Measurements from ENCODE around the gene KIAA0753. TPM values are rescaled to one million over a fixed set of nuclear protein-coding genes. Genes with fewer than 3 reads are reported as not detected.

Gene KIAA0753
- total RNA-seq (2021; fragmentation: NEBNext Ultra II Directional; extraction: Animal tissue kit (Norgen Biotek cat#: 25700)) (27.1 and 29.2 TPM in 2 replicates), polyA plus RNA-seq (2011; rRNA removed) (4.2 and 5.0 TPM in 2 replicates), polyA minus RNA-seq (2011; rRNA and poly(A)+ RNA removed) (7.3 and 12.7 TPM in 2 replicates)
- polyA plus RNA-seq (2011; cell fraction: cytosol; rRNA removed), result 5.2 TPM
- polyA plus RNA-seq (2011; cell fraction: nucleus; rRNA removed), result 9.0 TPM
- 13.1 to 22.2 TPM (median 14.8 TPM) in 4 replicates for polyA plus RNA-seq (2012, experiment 1 of 2)
- polyA plus RNA-seq (2012, experiment 2 of 2), result 1.4 TPM
- polyA plus RNA-seq (2013, experiment 1 of 2), result 11.6 TPM
- 14.2 TPM for polyA plus RNA-seq (2013, experiment 2 of 2)
- 10.1 TPM for polyA minus RNA-seq (2011; cell fraction: cytosol; rRNA and poly(A)+ RNA removed)
- 27.5 TPM for polyA minus RNA-seq (2011; cell fraction: nucleus; rRNA and poly(A)+ RNA removed)
- long read RNA-seq, experiment 1, partial matches to known transcripts, result 4 of 5 reads
- long read RNA-seq, experiment 1, other reads (novel, unspliced or antisense), result 1 of 5 reads
- long read RNA-seq, experiment 2, partial matches to known transcripts, result 1 of 1 reads
- long read RNA-seq, experiment 2, other reads (novel, unspliced or antisense), result 0 of 1 reads

- peaks cover 0 to 10% (median 2%) of the 10 kb centered on the region in 4 experiments; a peak in 4 of 7 replicates for H3K4me1 ChIP-seq (replicated peaks in 1 of 4; ENCODE audit: control insufficient read depth in 3 of 4, insufficient read depth in 4 of 4, low read length in 3 of 4)
- peak within 1 kb of the TSS; percentile 87 to 98 (median 92) for H3K4me3 ChIP-seq (ENCODE audit: extremely low read depth in 1 of 4, insufficient read depth in 2 of 4, low read depth in 3 of 4, low read length in 4 of 4)
- H3K27me3 ChIP-seq (replicated peaks in 1 of 4; ENCODE audit: control insufficient read depth in 3 of 4, extremely low read depth in 1 of 4, insufficient read depth in 3 of 4, low read length in 3 of 4), result no peaks in the 10 kb centered on the region
- H3K9ac ChIP-seq (replicated peaks in 1 of 4; ENCODE audit: extremely low read depth in 1 of 4, low read depth in 3 of 4, low read length in 3 of 4), result peak within 1 kb of the TSS; percentile 79 to 86 (median 86)
- peak within 1 kb of the TSS; percentile 93; the same call in 1 of the 2 replicates for H2BK12ac ChIP-seq (ENCODE audit: low read depth, low read length)
- H4K8ac ChIP-seq (ENCODE audit: extremely low read depth, insufficient read depth, low read length), result peak within 1 kb of the TSS; percentile 84
- POLR2A ChIA-PET (ENCODE audit: partially characterized antibody), result interaction anchor here (0.7 to 2.5 kb wide), 6 partner anchors 10 to 205 kb away, joined by 3 to 11 read pairs (median 3); partner anchors contain the start of genes C17orf100 and MED31
- peak within 1 kb of the TSS; percentile 99 for H4K5ac ChIP-seq (ENCODE audit: insufficient read length, low read depth, low read length)
- H2BK5ac ChIP-seq (ENCODE audit: low read depth, low read length), result peak within 1 kb of the TSS; percentile 100
- no peak within 1 kb of the TSS for H2BK15ac ChIP-seq (ENCODE audit: low read length)
- peak within 1 kb of the TSS; percentile 92 for H3K56ac ChIP-seq (replicated peaks; ENCODE audit: insufficient read length, low read depth, low read length)
- H3K36me3 ChIP-seq (ENCODE audit: control insufficient read depth in 2 of 4, insufficient read depth in 4 of 4, low read length in 3 of 4), result peaks cover 0 to 31% (median 9%) of the 10 kb centered on the region in 4 experiments; a peak in 5 of 8 replicates
- peaks cover 10% of the 10 kb centered on the region for H3K23me2 ChIP-seq (ENCODE audit: low read depth, low read length)
- H3K14ac ChIP-seq (ENCODE audit: insufficient read length), result peak within 1 kb of the TSS; percentile 11
- CTCF ChIA-PET (ENCODE audit: partially characterized antibody), result interaction anchor here (1.0 to 1.3 kb wide), 4 partner anchors 8 to 203 kb away, joined by 3 to 4 read pairs (median 3); partner anchors contain the start of genes C17orf100 and MED31
- H2BK120ac ChIP-seq (replicated peaks; ENCODE audit: low read depth, low read length), result peak within 1 kb of the TSS; percentile 93
- H4K91ac ChIP-seq (replicated peaks; ENCODE audit: insufficient read length, low read length), result peak within 1 kb of the TSS; percentile 98
- peak within 1 kb of the TSS; percentile 77 to 98 for H3K4me2 ChIP-seq (ENCODE audit: insufficient read depth in 1 of 2, low read depth in 2 of 2, low read length in 2 of 2)
- H3K79me1 ChIP-seq (ENCODE audit: low read depth, low read length), result 0 out of 2 replicates have a peak, but pooled peaks cover 4% of the 10 kb centered on the region
- H4K20me1 ChIP-seq (replicated peaks in 1 of 2; ENCODE audit: control insufficient read depth in 1 of 2, insufficient read depth in 2 of 2, low read length in 2 of 2), result peaks cover 0 to 12% of the 10 kb centered on the region in 2 experiments
- no peak within 1 kb of the TSS for H3K23ac ChIP-seq (ENCODE audit: insufficient read length)
- FAIRE-seq, result no peak
- H3K4ac ChIP-seq (replicated peaks; ENCODE audit: insufficient read length, low read depth, low read length), result peak within 1 kb of the TSS; percentile 73
- peak within 1 kb of the TSS; percentile 95; the same call in 1 of the 2 replicates for H2BK20ac ChIP-seq (ENCODE audit: low read length)
- H3K18ac ChIP-seq (ENCODE audit: extremely low read depth, low read length), result peak within 1 kb of the TSS; percentile 99
- H2AK5ac ChIP-seq (ENCODE audit: low read depth, low read length), result no peak within 1 kb of the TSS
- H3K79me2 ChIP-seq (ENCODE audit: control insufficient read depth in 1 of 2, insufficient read depth in 2 of 2, low read length in 2 of 2), result peaks cover 0 to 32% of the 10 kb centered on the region in 2 experiments; a peak in 2 of 4 replicates
- peak; percentile 70 to 92 for DNase-seq (ENCODE audit: low read depth in 1 of 2, low spot score in 2 of 2)
- H3K9me3 ChIP-seq (ENCODE audit: insufficient read depth in 2 of 2, low read depth in 1 of 2, low read length in 1 of 2), result no peaks in the 10 kb centered on the region
- H3K27ac ChIP-seq (ENCODE audit: low read depth, low read length), result peak within 1 kb of the TSS; percentile 95
- WGBS, 2 experiments (ENCODE audit: extremely low coverage in 1 of 2, insufficient coverage in 1 of 2, insufficient read length in 1 of 2, insufficient replicate concordance in 2 of 2, low coverage in 1 of 2, low lambda C conversion rate in 2 of 2, missing lambda C conversion rate in 1 of 2), result 1% methylated on average over 50 of the region's 52 CpGs; no CpG with 5 or more reads in 1 of the 2 experiments
- H2AFZ ChIP-seq (ENCODE audit: low read length), result peak within 1 kb of the TSS; percentile 97
- TF ChIP-seq USF2 (IDR thresholded peaks at IDR 0.05; ENCODE audit: low read length) (0 out of 2 replicates have a peak, but pooled peaks have one; percentile 13), KDM5A (IDR thresholded peaks at IDR 0.05; ENCODE audit: low read length) (no peak), MAX (IDR thresholded peaks at IDR 0.05) (peak; percentile 45), SIN3A (conservative IDR thresholded peaks at IDR 0.05 in 1 of 2, IDR thresholded peaks at IDR 0.05 in 1 of 2; ENCODE audit: low read depth in 1 of 2, low read length in 2 of 2) (peak; percentile 47 to 86; a peak in 2 of 4 replicates), BACH1 (IDR thresholded peaks at IDR 0.05; ENCODE audit: low read length) (no peak)
Measured at GRCh38 chr17:6640536-6641246, at the start of gene KIAA0753, which contains the start of gene TXNDC17. KIAA0753 (minus strand) TSS chr17:6640711; CDS start chr17:6635103, 5,608 bp downstream. TXNDC17 (plus strand) TSS chr17:6641060; CDS start chr17:6641083, 23 bp downstream.
